HEK293T (cell line): ENCODE measurements around the gene TXNL4B.

Source experiments
- BHLHE40 ChIP-seq: fragments of 450-650 bp; IDR thresholded peaks from 2 replicates; pipeline ENCODE4 v1.6.1; 2016; ENCODE audit warnings: mild to moderate bottlenecking, moderate library complexity, borderline replicate concordance
- CTBP1 ChIP-seq: fragments of 450-650 bp; IDR thresholded peaks from 2 replicates; pipeline ENCODE4 v1.6.1; 2016; ENCODE audit warnings: borderline replicate concordance
- FOXK2 ChIP-seq: fragments of 450-650 bp; IDR thresholded peaks from 2 replicates; pipeline ENCODE4 v1.6.1; 2016; ENCODE audit warnings: mild to moderate bottlenecking
- FOXM1 ChIP-seq: fragments of 450-650 bp; IDR thresholded peaks from 2 replicates; pipeline ENCODE4 v1.6.1; 2017; ENCODE audit warnings: mild to moderate bottlenecking, borderline replicate concordance
- HDGF ChIP-seq: fragments of 450-650 bp; IDR thresholded peaks from 2 replicates; pipeline ENCODE4 v1.6.1; 2017; ENCODE audit warnings: antibody characterized with exemption, borderline replicate concordance
- L3MBTL2 ChIP-seq: fragments of 450-650 bp; conservative IDR thresholded peaks from 2 replicates; pipeline ENCODE4 v1.6.1; 2016; ENCODE audit warnings: mild to moderate bottlenecking
- PKNOX1 ChIP-seq: fragments of 450-650 bp; IDR thresholded peaks from 2 replicates; pipeline ENCODE4 v1.6.1; 2016
- SP1 ChIP-seq: fragments of 450-650 bp; IDR thresholded peaks from 2 replicates; pipeline ENCODE4 v1.6.1; 2017
- SUZ12 ChIP-seq: fragments of 450-650 bp; IDR thresholded peaks from 2 replicates; pipeline ENCODE4 v1.6.1; 2016; ENCODE audit warnings: mild to moderate bottlenecking

GRCh38 chr16:72137380-72138063 lies 44.1 kb upstream of the TXNL4B start:
- TF ChIP-seq FOXK2 (no peak), SUZ12 (no peak), L3MBTL2 (no peak), FOXM1 (no peak), SP1 (no peak), HDGF (no peak), PKNOX1 (no peak), CTBP1 (no peak), BHLHE40 (no peak)
